Femur (tissue), 1 donor: ENCODE data around the gene LRRFIP1.
A peak's percentile ranks its signal among the peaks of the same experiment; 100 is the strongest.
"Not testable (repeated sequence)": the region's sequence is repeated elsewhere in the genome, so short reads cannot be mapped to it uniquely, and the experiment has no call there.

Experiments
- DNase-seq: peaks from one replicate; pipeline ENCODE4 v3.0.0-alpha.2; 2017

LRRFIP1 gene

GRCh38 chr2:237754182-237754581, 126.8 kb downstream of the LRRFIP1 start:
- DNase-seq = no peak

- no peak for DNase-seq
These were observed 127.3 kb downstream of the LRRFIP1 start for GRCh38 chr2:237754626-237755248.

GRCh38 chr2:237757616-237758015, 130.2 kb downstream of the LRRFIP1 start:
- DNase-seq = no peak

- no peak for DNase-seq
These were observed 130.8 kb downstream of the LRRFIP1 start for GRCh38 chr2:237758185-237758584.

GRCh38 chr2:237759176-237759575, 131.8 kb downstream of the LRRFIP1 start:
- no peak for DNase-seq

- no peak for DNase-seq
These were observed 133.4 kb downstream of the LRRFIP1 start for GRCh38 chr2:237760506-237761502.

- DNase-seq = not testable (repeated sequence)
These were observed 135.2 kb downstream of the LRRFIP1 start for GRCh38 chr2:237762291-237763182.

GRCh38 chr2:237763812-237764211, 136.4 kb downstream of the LRRFIP1 start:
- DNase-seq = no peak

- not testable (repeated sequence) for DNase-seq
These were observed 137.7 kb downstream of the LRRFIP1 start for GRCh38 chr2:237765122-237765521.

GRCh38 chr2:237765875-237766274, 138.5 kb downstream of the LRRFIP1 start:
- no peak for DNase-seq

GRCh38 chr2:237766340-237766739, 139.0 kb downstream of the LRRFIP1 start:
- DNase-seq = no peak

- DNase-seq = no peak
These were observed 145.1 kb downstream of the LRRFIP1 start for GRCh38 chr2:237772513-237772912.

- no peak for DNase-seq
These were observed 146.4 kb downstream of the LRRFIP1 start for GRCh38 chr2:237773826-237774225.

- DNase-seq = peak; percentile 36
These were observed 147.6 kb downstream of the LRRFIP1 start for GRCh38 chr2:237774811-237775553.

- DNase-seq = no peak
These were observed 152.1 kb downstream of the LRRFIP1 start for GRCh38 chr2:237779521-237779920.

GRCh38 chr2:237782181-237782580, 154.8 kb downstream of the LRRFIP1 start:
- DNase-seq = peak; percentile 36

- DNase-seq = not testable (repeated sequence)
These were observed 156.3 kb downstream of the LRRFIP1 start for GRCh38 chr2:237783678-237784077.

GRCh38 chr2:237786936-237787335, 159.5 kb downstream of the LRRFIP1 start:
- no peak for DNase-seq

GRCh38 chr2:237790353-237790752, 163.0 kb downstream of the LRRFIP1 start:
- no peak for DNase-seq

GRCh38 chr2:237791977-237792727, 164.8 kb downstream of the LRRFIP1 start:
- no peak for DNase-seq

- no peak for DNase-seq
These were observed 169.9 kb downstream of the LRRFIP1 start for GRCh38 chr2:237797253-237797652.
